ENCODE data around the gene ASCC3. TPM values are rescaled to one million over a fixed set of nuclear protein-coding genes. Genes with fewer than 3 reads are reported as not detected.

Gene ASCC3
- total and polyA plus RNA-seq, 2 donors (not counting 3 experiments of a cell fraction or from before 2014, with no cell fraction given), result 15.7 to 57.2 TPM

DNA sequence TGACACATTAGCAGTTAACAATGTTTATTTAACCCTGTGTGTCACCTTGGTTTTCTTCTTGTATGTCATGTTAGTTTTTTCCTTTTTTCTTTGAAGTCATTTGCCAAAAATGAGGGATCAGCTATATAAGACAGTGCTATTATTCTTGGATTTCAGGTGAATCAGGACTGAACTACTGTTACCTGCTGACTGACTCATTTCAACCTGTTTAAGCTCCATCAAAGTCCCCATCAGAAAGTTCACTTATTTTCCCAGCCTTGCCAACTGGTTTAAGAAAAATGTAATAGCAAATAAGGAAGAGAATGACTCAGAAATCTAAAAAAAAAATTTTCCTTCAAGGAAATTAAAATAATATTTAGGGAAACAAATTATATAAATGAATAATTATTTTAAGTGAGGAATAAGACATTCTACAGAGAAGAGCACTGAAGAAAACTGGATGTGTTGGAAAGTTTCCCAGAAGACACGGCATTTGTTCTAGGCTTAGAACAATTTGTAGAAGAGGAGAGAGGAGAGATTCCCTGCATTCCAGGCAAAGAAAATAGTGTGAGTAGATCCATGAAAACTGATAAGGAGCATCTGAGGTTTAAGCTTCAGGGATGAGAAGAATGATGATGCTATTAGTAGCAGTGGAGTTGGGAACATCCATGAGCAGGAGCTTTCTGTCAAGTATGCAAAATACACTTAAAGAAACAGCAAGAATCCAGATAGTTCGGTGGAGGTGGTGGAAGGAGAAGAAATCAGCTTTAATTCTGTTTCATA, 331.5 kb downstream of the ASCC3 start:
- H3K4me3 ChIP-seq (replicated peaks in 1 of 3; ENCODE audit: insufficient read depth in 1 of 3, low read depth in 1 of 3, low read length in 3 of 3), result no peak overlapping the region
- H3K9me3 ChIP-seq (replicated peaks; ENCODE audit: control insufficient read depth, insufficient read depth, low read length), result no peaks in the 10 kb centered on the region
- no TSS peak for BruUV-seq (replicated peaks)
- intact Hi-C loops (cut with micrococcal nuclease) (no loop called here), dilution Hi-C loops (cut with MboI; ENCODE audit: extremely low pct_ligation_motif_present, low sequenced_read_pairs) (no loop called here)
- TF ChIP-seq MYC (IDR thresholded peaks at IDR 0.05; ENCODE audit: low read depth, low read length), result no peak
- no peak for TF ChIP-seq POLR2AphosphoS5 (IDR thresholded peaks at IDR 0.05; ENCODE audit: insufficient read depth, low read depth, low read length)
- TF ChIP-seq EZH2 (IDR thresholded peaks at IDR 0.05; ENCODE audit: borderline replicate concordance, low read depth, low read length, severe bottlenecking), result no peak
- TF ChIP-seq POLR2A (IDR thresholded peaks at IDR 0.05; ENCODE audit: low read depth, low read length), result no peak
- no peak for TF ChIP-seq JUN (IDR thresholded peaks at IDR 0.05; ENCODE audit: borderline replicate concordance, insufficient read depth, insufficient read length, low read depth)
- no peak for TF ChIP-seq CTCF (IDR thresholded peaks at IDR 0.05; ENCODE audit: extremely low read depth in 1 of 2, insufficient read depth in 1 of 2, low read depth in 1 of 2, low read length in 2 of 2)
- no peak for TF ChIP-seq GATA2 (IDR thresholded peaks at IDR 0.05; ENCODE audit: insufficient read depth, insufficient read length, low read depth, low read length)
- TF ChIP-seq FOS (IDR thresholded peaks at IDR 0.05; ENCODE audit: borderline replicate concordance, insufficient read depth, low read length), result no peak
- no peak for TF ChIP-seq MAX (IDR thresholded peaks at IDR 0.05; ENCODE audit: insufficient read depth, insufficient read length)
- CTCF ChIA-PET, result interaction anchor here (1.0 kb wide), 1 partner anchor 50 kb away, joined by 3 read pairs; no protein-coding TSS in a partner anchor
- H3K27ac ChIP-seq (ENCODE audit: insufficient read depth, low read depth, low read length), result no peak overlapping the region
- no peaks in the 10 kb centered on the region for H4K20me1 ChIP-seq (replicated peaks; ENCODE audit: control insufficient read depth, extremely low read depth, insufficient read depth, low read length)
- H3K9ac ChIP-seq (replicated peaks; ENCODE audit: extremely low read depth, insufficient read depth, low read length), result no peak overlapping the region
- H3K36me3 ChIP-seq (ENCODE audit: control insufficient read depth in 2 of 2, extremely low read depth in 1 of 2, insufficient read depth in 2 of 2, low read length in 2 of 2), result peaks cover 0 to 3% of the 10 kb centered on the region in 2 experiments
- FAIRE-seq, result no peak
- H3K4me2 ChIP-seq (ENCODE audit: insufficient read depth, low read length), result no peak overlapping the region
- DNase-seq (ENCODE audit: low read depth, low spot score), result no peak
- H3K9me1 ChIP-seq (replicated peaks; ENCODE audit: control insufficient read depth, extremely low read depth, insufficient read depth, low read length), result no peaks in the 10 kb centered on the region
- no peak overlapping the region for H2AFZ ChIP-seq (ENCODE audit: low read depth, low read length)
- H3K27me3 ChIP-seq (ENCODE audit: control insufficient read depth in 2 of 2, insufficient read depth in 2 of 2, low read length in 2 of 2), result no peaks in the 10 kb centered on the region
- POLR2A ChIA-PET, result no interaction called here
- no peaks in the 10 kb centered on the region for H3K4me1 ChIP-seq (ENCODE audit: control insufficient read depth, extremely low read depth, insufficient read depth, low read length)
- H3K79me2 ChIP-seq (ENCODE audit: control insufficient read depth, insufficient read depth, low read length), result no peaks in the 10 kb centered on the region
